Hepatocyte (in vitro differentiated cells): ENCODE results near the gene SLC6A3. TPM values are rescaled to one million over a fixed set of nuclear protein-coding genes. Genes with fewer than 3 reads are reported as not detected.

Source experiments
- DNase-seq: peaks from one replicate; pipeline ENCODE4 v3.0.0-alpha.2; 2016; ENCODE audit warnings: low spot score
- H2AFZ ChIP-seq: fragments of 200-600 bp; sonication (generic); 2 replicates; pipeline ENCODE4 v1.6.0; 2016; ENCODE audit warnings: antibody characterized with exemption, mild to moderate bottlenecking
- H3K27ac ChIP-seq: fragments of 200-600 bp; sonication (generic); 2 replicates; pipeline ENCODE4 v1.5.1; 2016; ENCODE audit warnings: mild to moderate bottlenecking
- H3K27me3 ChIP-seq: fragments of 200-600 bp; sonication (generic); 2 replicates; pipeline ENCODE4 v1.6.1; 2016
- H3K36me3 ChIP-seq: fragments of 200-600 bp; sonication (generic); replicated peaks from 2 replicates; pipeline ENCODE4 v1.5.1; 2016; ENCODE audit warnings: low read depth; ENCODE audit not compliant: insufficient read depth
- H3K4me1 ChIP-seq: fragments of 200-600 bp; sonication (generic); 2 replicates; pipeline ENCODE4 v1.5.1; 2016; ENCODE audit warnings: mild to moderate bottlenecking, moderate library complexity; ENCODE audit not compliant: insufficient read depth
- H3K4me2 ChIP-seq: fragments of 200-600 bp; sonication (generic); 2 replicates; pipeline ENCODE4 v1.6.0; 2016
- H3K4me3 ChIP-seq: fragments of 200-600 bp; sonication (generic); 2 replicates; pipeline ENCODE4 v1.5.1; 2016; ENCODE audit warnings: mild to moderate bottlenecking
- H3K79me2 ChIP-seq: fragments of 200-600 bp; sonication (generic); 2 replicates; pipeline ENCODE4 v1.6.0; 2017; ENCODE audit warnings: mild to moderate bottlenecking
- H3K9me2 ChIP-seq: fragments of 200-600 bp; sonication (generic); replicated peaks from 2 replicates; pipeline ENCODE4 v1.6.0; 2017; ENCODE audit warnings: mild to moderate bottlenecking; ENCODE audit not compliant: insufficient read depth
- H3K9me3 ChIP-seq: fragments of 200-600 bp; sonication (generic); 2 replicates; pipeline ENCODE4 v1.5.1; 2016; ENCODE audit warnings: low read depth, mild to moderate bottlenecking
- H4K20me1 ChIP-seq: fragments of 200-600 bp; sonication (generic); 2 replicates; pipeline ENCODE4 v1.6.0; 2016; ENCODE audit warnings: mild to moderate bottlenecking; ENCODE audit not compliant: insufficient read depth, poor library complexity, severe bottlenecking
- EZH2 ChIP-seq: fragments of 200-600 bp; sonication (generic); IDR thresholded peaks from 2 replicates; pipeline ENCODE4 v1.6.1; 2016; ENCODE audit warnings: antibody characterized with exemption, mild to moderate bottlenecking, borderline replicate concordance
- EZH2phosphoT487 ChIP-seq: fragments of 200-600 bp; sonication (generic); IDR thresholded peaks from one replicate; pipeline ENCODE4 v1.6.1; 2018; ENCODE audit warnings: antibody characterized with exemption, mild to moderate bottlenecking, low read depth, moderate library complexity; ENCODE audit not compliant: unreplicated experiment, severe bottlenecking
- WGBS: methylation state at CpG from one replicate; pipeline ENCODE4 v1.1.6; 2016; ENCODE audit warnings: low lambda C conversion rate; ENCODE audit errors: missing lambda C conversion rate; 5-methylcytosine and 5-hydroxymethylcytosine counted together
- polyA plus RNA-seq: library from polyadenylated mRNA; unstranded; fragments of >200 nt; fragmentation: Nextera tagmentation; extraction: Ambion mirVana; gene quantifications from 2 replicates; pipeline ENCODE4 v1.2.1, GENCODE V29; 2016
- total RNA-seq: library from RNA; depleted of rRNA; stranded (reverse); fragments of >200 nt; gene quantifications from 2 replicates; pipeline ENCODE4 v1.2.3, GENCODE V29; 2014
- TF ChIP-seq, protein P1 (sequence below): fragments of 200-600 bp; sonication (generic); IDR thresholded peaks from 2 replicates; pipeline ENCODE4 v1.5.1; 2016; ENCODE audit warnings: antibody characterized with exemption, mild to moderate bottlenecking; ENCODE audit not compliant: poor library complexity

SLC6A3 gene
- total and polyA plus RNA-seq, 2 experiments from 2014 or later = not detected

DNA sequence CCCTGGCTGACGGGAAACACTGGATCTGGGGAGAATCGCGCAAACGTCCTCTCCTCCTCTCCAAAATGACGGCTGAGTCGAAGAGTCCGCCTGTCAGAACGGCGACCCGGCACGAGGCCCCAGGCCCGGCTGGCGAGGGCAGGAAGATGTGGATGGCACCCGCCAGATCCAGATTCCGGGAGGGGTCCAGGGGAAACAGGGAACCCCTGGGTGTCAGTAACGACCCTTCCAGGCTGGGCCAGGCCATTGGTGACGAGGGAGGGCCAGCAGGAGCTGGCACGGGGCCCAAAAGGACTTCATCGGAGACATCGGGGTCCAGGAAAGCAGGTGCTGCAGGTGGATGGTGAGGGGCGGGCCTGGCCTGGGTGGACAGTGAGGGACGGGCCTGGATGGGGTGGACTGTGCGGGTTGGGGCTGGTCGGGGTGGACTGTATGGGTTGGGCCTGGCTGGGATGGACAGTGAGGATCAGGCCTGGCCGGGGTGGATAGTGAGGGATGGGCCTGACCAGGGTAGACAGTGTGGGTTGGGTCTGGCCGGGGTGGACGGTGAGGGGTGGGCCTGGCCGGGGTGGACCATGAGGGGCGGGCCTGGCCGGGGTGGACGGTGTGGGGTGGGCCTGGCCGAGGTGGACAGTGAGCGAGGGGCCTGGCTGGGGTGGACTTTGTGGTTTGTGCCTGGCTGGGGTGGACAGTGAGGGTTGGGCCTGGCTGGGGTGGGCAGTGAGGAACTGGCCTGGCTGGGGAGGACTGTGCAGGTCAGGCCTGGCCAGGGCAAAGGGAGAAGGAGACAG, 14.0 kb downstream of the SLC6A3 start:
- Histone ChIP-seq H4K20me1 (no peaks in the 10 kb centered on the region), H2AFZ (no peak overlapping the region), H3K79me2 (no peaks in the 10 kb centered on the region), H3K4me2 (no peak overlapping the region), H3K36me3 (no peaks in the 10 kb centered on the region), H3K9me3 (peaks cover 8% of the 10 kb centered on the region), H3K27ac (no peak overlapping the region), H3K4me1 (no peaks in the 10 kb centered on the region), H3K27me3 (no peaks in the 10 kb centered on the region), H3K4me3 (no peak overlapping the region), H3K9me2 (no peaks in the 10 kb centered on the region)
- no peak for DNase-seq
- TF ChIP-seq EZH2 (no peak), EZH2phosphoT487 (no peak)
- TF ChIP-seq, protein P1, sequence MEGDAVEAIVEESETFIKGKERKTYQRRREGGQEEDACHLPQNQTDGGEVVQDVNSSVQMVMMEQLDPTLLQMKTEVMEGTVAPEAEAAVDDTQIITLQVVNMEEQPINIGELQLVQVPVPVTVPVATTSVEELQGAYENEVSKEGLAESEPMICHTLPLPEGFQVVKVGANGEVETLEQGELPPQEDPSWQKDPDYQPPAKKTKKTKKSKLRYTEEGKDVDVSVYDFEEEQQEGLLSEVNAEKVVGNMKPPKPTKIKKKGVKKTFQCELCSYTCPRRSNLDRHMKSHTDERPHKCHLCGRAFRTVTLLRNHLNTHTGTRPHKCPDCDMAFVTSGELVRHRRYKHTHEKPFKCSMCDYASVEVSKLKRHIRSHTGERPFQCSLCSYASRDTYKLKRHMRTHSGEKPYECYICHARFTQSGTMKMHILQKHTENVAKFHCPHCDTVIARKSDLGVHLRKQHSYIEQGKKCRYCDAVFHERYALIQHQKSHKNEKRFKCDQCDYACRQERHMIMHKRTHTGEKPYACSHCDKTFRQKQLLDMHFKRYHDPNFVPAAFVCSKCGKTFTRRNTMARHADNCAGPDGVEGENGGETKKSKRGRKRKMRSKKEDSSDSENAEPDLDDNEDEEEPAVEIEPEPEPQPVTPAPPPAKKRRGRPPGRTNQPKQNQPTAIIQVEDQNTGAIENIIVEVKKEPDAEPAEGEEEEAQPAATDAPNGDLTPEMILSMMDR = no peak
- WGBS = 93% methylated on average over 24 of the region's 33 CpGs

GRCh38 chr5:1430121-1430795, 15.0 kb downstream of the SLC6A3 start:
- Histone ChIP-seq H3K4me3 (no peak overlapping the region), H3K4me1 (no peaks in the 10 kb centered on the region), H3K27me3 (no peaks in the 10 kb centered on the region), H4K20me1 (no peaks in the 10 kb centered on the region), H3K36me3 (no peaks in the 10 kb centered on the region), H3K27ac (no peak overlapping the region), H3K79me2 (no peaks in the 10 kb centered on the region), H3K9me3 (peaks cover 8% of the 10 kb centered on the region), H3K4me2 (no peak overlapping the region), H3K9me2 (no peaks in the 10 kb centered on the region), H2AFZ (no peak overlapping the region)
- no peak for DNase-seq
- TF ChIP-seq, protein P1 = no peak
- TF ChIP-seq EZH2phosphoT487 (no peak), EZH2 (no peak)
- 91% methylated on average over 26 of the region's 26 CpGs for WGBS

GRCh38 chr5:1429496-1429895, 15.7 kb downstream of the SLC6A3 start:
- Histone ChIP-seq H3K36me3 (no peaks in the 10 kb centered on the region), H3K27ac (no peak overlapping the region), H3K4me1 (no peaks in the 10 kb centered on the region), H3K9me2 (no peaks in the 10 kb centered on the region), H3K4me2 (no peak overlapping the region), H3K4me3 (no peak overlapping the region), H3K9me3 (peaks cover 8% of the 10 kb centered on the region), H2AFZ (no peak overlapping the region), H3K27me3 (no peaks in the 10 kb centered on the region), H4K20me1 (no peaks in the 10 kb centered on the region), H3K79me2 (no peaks in the 10 kb centered on the region)
- WGBS = 94% methylated on average over 5 of the region's 5 CpGs
- no peak for DNase-seq
- TF ChIP-seq EZH2phosphoT487 (no peak), EZH2 (no peak)
- TF ChIP-seq, protein P1 = no peak
